Inflammatory macrophage treated with lipopolysaccharide for 4 hours (primary cell): ENCODE measurements around the gene LIPM.
A peak's percentile ranks its signal among the peaks of the same experiment; 100 is the strongest.

Source experiments
- DNase-seq: peaks from one replicate; pipeline ENCODE4 v3.0.0-alpha.2; 2020

LIPM gene

GRCh38 chr10:88841316-88842111 lies 39.0 kb downstream of the LIPM start:
- peak; percentile 53 for DNase-seq

DNA sequence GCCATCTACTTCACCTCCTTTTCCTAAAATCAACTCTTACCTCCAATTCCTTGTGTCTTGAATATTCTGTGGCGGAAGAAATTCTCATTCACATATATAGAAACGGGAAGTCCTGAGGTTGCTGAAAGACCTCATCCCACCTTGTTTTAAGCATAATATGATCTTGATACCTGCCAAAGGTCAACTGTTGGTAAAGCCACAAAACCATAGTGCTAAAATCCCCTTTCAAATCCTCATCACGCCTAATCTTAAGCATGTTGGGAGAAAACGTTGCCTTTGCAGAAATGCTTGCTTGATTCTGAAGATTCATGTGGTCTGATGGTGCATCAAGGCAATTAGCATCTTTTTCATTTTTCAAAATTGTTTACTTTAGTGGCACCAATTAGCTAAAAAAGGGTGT lies 40.6 kb downstream of the LIPM start:
- no peak for DNase-seq

DNA sequence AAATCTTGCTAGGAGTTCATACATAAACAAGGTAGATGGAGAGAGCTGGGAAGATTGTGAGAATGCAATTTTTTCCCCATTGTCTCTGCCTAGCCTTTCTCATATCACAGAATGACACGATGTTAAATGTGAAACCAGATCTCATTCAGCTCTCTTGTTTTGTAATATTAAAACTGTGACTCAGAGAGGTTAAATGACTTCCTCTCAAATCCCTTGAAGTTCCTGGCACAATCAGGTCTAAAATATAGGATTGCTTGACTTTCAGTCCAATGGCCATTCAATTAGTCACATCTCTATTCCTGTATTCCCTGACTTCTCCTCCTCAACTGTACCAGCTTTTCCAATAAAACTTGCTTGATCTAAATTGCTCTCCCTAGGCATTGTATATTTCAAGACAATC lies 46.0 kb downstream of the LIPM start:
- peak; percentile 91 for DNase-seq

- peak; percentile 68 for DNase-seq
Observed at GRCh38 chr10:88849234-88849633, 46.7 kb downstream of the LIPM start.

GRCh38 chr10:88850712-88851111 lies 48.2 kb downstream of the LIPM start:
- DNase-seq, result no peak

- peak; percentile 93 for DNase-seq
Observed at GRCh38 chr10:88851706-88852105, 49.2 kb downstream of the LIPM start, which contains the start of gene ANKRD22. ANKRD22 (minus strand) TSS chr10:88851844; CDS start chr10:88851607, 237 bp downstream.

- DNase-seq, result no peak
Observed at GRCh38 chr10:88852327-88852726, 49.8 kb downstream of the LIPM start.

DNA sequence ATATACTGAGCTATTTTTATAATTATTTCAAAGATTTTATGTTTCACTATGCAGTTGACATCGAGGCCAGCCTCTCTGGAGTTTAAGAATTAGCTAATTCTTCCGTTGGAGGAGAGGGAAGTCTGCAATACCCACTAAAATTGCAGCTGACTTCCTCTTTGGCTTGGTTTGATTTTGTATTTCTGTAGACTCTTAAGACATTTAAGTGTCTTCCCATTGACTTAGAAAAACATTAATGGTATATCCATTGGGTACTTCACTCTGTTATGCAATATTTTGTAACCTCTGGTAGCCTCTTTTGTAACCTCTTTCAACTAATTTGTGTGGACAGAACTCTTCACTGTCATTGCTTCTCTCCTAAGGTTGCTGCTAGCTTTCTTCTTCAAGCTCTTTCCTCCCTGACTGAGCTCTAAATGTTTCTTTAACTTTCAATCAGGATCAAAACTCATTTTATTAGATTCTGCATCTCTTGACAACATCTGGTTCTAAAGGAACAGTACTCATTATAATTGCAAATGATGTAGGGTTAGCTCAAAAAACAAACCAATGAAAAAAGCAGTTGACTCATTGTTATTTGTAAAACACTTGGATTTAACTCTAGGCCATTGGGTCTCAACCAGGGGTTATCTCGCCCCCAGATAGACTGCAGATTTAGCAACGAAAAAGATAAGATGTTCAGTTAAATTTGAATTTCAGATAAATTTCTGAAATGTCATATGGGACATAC lies 50.8 kb downstream of the LIPM start:
- DNase-seq, result peak; percentile 96

- no peak for DNase-seq
Observed at GRCh38 chr10:88854684-88855083, 52.2 kb downstream of the LIPM start.

GRCh38 chr10:88857831-88858230 lies 55.3 kb downstream of the LIPM start:
- DNase-seq, result peak; percentile 58

- peak; percentile 91 for DNase-seq
Observed at GRCh38 chr10:88858491-88858890, 56.0 kb downstream of the LIPM start.

GRCh38 chr10:88861036-88861435 lies 58.5 kb downstream of the LIPM start:
- peak; percentile 52 for DNase-seq

GRCh38 chr10:88865281-88865876 lies 62.8 kb downstream of the LIPM start:
- DNase-seq, result peak; percentile 61

DNA sequence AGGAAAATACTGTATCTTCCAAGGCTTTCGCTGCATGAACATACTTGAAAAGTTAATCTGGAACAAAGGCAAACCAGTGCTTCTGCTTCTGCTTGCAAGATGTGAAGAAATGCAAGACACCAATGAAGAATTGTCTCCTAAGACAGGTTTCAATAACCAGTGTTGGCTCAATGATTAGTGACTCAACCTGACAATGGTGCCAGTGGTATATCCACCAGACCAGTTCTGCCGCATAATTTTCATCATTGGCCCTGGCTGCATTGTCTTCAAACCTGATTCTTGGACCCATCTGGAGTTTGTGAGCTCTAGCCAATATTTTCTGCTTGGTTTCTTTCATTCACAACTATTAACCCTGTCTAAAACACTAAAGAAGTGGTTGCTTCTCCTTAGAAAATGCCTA lies 63.9 kb downstream of the LIPM start:
- DNase-seq, result no peak

GRCh38 chr10:88870089-88870488 lies 67.6 kb downstream of the LIPM start:
- peak; percentile 65 for DNase-seq
